HG02884 (cell line): ENCODE data around the gene F2RL2.
"Not testable (repeated sequence)": the region's sequence is repeated elsewhere in the genome, so short reads cannot be mapped to it uniquely, and the experiment has no call there.

Experiments used
- ATAC-seq: cut with Tn5 transposase; IDR thresholded peaks from one replicate; pipeline ENCODE4 v1.9.1; 2021; ENCODE audit warnings: mild to moderate bottlenecking, moderate library complexity; ENCODE audit not compliant: unreplicated experiment

F2RL2 gene

GRCh38 chr5:76625087-76625815, 2.0 kb upstream of the F2RL2 start:
- ATAC-seq: no peak

GRCh38 chr5:76622076-76622475, 1.1 kb downstream of the F2RL2 start:
- no peak for ATAC-seq

GRCh38 chr5:76620166-76620565, 3.0 kb downstream of the F2RL2 start:
- ATAC-seq: no peak

- ATAC-seq: no peak
These were observed 5.5 kb downstream of the F2RL2 start for GRCh38 chr5:76617675-76618074.

- no peak for ATAC-seq
These were observed 6.0 kb downstream of the F2RL2 start for GRCh38 chr5:76617229-76617628.

GRCh38 chr5:76616206-76616605, 7.0 kb downstream of the F2RL2 start:
- no peak for ATAC-seq

GRCh38 chr5:76615759-76616158, 7.4 kb downstream of the F2RL2 start:
- ATAC-seq: no peak

- no peak for ATAC-seq
These were observed 10.3 kb downstream of the F2RL2 start for GRCh38 chr5:76612942-76613341.

- no peak for ATAC-seq
These were observed 13.0 kb downstream of the F2RL2 start for GRCh38 chr5:76610196-76610595.

- no peak for ATAC-seq
These were observed 14.4 kb downstream of the F2RL2 start for GRCh38 chr5:76608833-76609232.

- no peak for ATAC-seq
These were observed 15.8 kb downstream of the F2RL2 start for GRCh38 chr5:76607353-76607871.

GRCh38 chr5:76606701-76607100, 16.5 kb downstream of the F2RL2 start:
- ATAC-seq: peak; percentile 55

- ATAC-seq: no peak
These were observed 18.4 kb downstream of the F2RL2 start for GRCh38 chr5:76604838-76605237.

- ATAC-seq: not testable (repeated sequence)
These were observed 19.2 kb downstream of the F2RL2 start for GRCh38 chr5:76603991-76604390.

GRCh38 chr5:76602094-76602726, 21.0 kb downstream of the F2RL2 start:
- no peak for ATAC-seq

GRCh38 chr5:76601470-76601869, 21.7 kb downstream of the F2RL2 start:
- no peak for ATAC-seq

GRCh38 chr5:76600716-76601115, 22.5 kb downstream of the F2RL2 start:
- ATAC-seq: no peak

- no peak for ATAC-seq
These were observed 24.7 kb downstream of the F2RL2 start for GRCh38 chr5:76598531-76598930.

GRCh38 chr5:76595755-76596481, 27.3 kb downstream of the F2RL2 start:
- ATAC-seq: no peak

GRCh38 chr5:76594107-76594506, 29.1 kb downstream of the F2RL2 start:
- ATAC-seq: no peak

GRCh38 chr5:76592692-76593091, 30.5 kb downstream of the F2RL2 start:
- no peak for ATAC-seq

- ATAC-seq: no peak
These were observed 31.8 kb downstream of the F2RL2 start for GRCh38 chr5:76591366-76591765.
